ENCODE results near the gene GRM8. TPM values are rescaled to one million over a fixed set of nuclear protein-coding genes. Genes with fewer than 3 reads are reported as not detected.

The GRM8 gene
- total and polyA plus RNA-seq, 8 donors, result 0.25 to 2.8 (median 1.3) TPM; not detected in 4

DNA sequence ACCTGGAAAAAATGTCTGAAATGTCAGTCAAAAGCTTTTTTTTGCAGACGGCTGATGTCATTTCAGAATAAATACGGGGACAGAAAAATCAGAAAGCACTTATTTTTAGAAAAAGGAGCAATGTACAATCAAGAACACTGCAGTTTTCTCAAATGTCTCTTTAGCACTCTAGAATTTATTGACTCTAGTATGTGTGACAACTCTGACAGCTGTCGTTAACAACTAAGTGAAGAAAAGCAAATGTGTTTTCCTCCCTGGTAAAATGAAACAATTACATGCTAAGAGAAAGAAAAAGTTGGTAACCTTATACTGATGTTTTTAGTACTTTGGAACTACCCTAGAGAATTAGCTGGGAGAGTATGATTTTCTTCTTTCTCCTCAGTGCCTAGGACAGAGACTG is 497.4 kb downstream of the GRM8 start:
- no peak for DNase-seq
- 46 to 56% (median 51%) methylated on average over 3 of the region's 3 CpGs for WGBS, 5 donors
- Histone ChIP-seq H3K4me1 (no peaks in the 10 kb centered on the region), H3K4me3 (no peak overlapping the region), H3K27ac (no peak overlapping the region), H3K27me3 (no peaks in the 10 kb centered on the region), H3K36me3 (no peaks in the 10 kb centered on the region), H3K9me3 (no peaks in the 10 kb centered on the region)
- intact Hi-C loops (cut with DNase I; ENCODE audit: low total_unique reads), result no loop called here
- TF ChIP-seq EP300 (IDR thresholded peaks at IDR 0.05) (no peak), POLR2A (IDR thresholded peaks at IDR 0.05) (no peak), POLR2AphosphoS5 (IDR thresholded peaks at IDR 0.05) (no peak)
- TF ChIP-seq, protein P1, sequence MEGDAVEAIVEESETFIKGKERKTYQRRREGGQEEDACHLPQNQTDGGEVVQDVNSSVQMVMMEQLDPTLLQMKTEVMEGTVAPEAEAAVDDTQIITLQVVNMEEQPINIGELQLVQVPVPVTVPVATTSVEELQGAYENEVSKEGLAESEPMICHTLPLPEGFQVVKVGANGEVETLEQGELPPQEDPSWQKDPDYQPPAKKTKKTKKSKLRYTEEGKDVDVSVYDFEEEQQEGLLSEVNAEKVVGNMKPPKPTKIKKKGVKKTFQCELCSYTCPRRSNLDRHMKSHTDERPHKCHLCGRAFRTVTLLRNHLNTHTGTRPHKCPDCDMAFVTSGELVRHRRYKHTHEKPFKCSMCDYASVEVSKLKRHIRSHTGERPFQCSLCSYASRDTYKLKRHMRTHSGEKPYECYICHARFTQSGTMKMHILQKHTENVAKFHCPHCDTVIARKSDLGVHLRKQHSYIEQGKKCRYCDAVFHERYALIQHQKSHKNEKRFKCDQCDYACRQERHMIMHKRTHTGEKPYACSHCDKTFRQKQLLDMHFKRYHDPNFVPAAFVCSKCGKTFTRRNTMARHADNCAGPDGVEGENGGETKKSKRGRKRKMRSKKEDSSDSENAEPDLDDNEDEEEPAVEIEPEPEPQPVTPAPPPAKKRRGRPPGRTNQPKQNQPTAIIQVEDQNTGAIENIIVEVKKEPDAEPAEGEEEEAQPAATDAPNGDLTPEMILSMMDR (IDR thresholded peaks at IDR 0.05), result no peak

DNA sequence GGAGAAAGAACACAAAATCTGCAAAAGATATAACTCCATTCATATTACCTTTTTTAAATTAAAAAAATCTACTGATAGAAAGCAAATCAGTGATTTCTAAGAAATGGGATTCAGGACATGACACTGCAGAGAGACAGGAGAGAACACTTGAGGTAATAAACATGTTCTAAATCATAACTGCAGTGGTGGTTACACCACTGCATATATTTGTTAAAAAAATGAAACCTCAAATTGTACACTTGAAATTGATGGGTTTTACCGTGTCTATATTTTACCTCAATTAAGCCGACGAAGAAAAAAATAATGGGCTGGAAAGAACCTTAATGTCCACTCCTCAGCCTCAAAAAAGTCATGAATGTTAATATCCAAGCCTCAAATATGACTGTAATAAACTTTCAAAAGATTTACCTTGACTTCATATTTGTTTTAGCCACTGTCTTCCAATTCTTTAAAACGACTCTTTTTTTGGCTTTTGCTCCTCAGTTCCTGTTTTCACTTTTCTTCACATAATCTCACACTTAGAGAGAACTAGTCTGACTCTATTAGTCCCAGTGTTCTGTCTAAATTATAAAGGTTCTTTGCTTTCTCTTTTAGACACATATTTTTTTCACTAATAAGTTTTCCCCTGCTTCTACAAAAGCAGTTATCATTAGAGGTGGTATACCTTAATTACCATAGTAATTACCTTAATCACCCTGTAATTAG is 502.4 kb downstream of the GRM8 start:
- no peak overlapping the region for H3K27ac ChIP-seq
- 82 to 89% (median 87%) methylated on average over 4 of the region's 4 CpGs for WGBS, 5 donors
- H3K36me3 ChIP-seq, result no peaks in the 10 kb centered on the region
- DNase-seq, result no peak
- no peaks in the 10 kb centered on the region for H3K27me3 ChIP-seq
- TF ChIP-seq POLR2A (IDR thresholded peaks at IDR 0.05) (no peak), POLR2AphosphoS5 (IDR thresholded peaks at IDR 0.05) (no peak)
- TF ChIP-seq, protein P1 (IDR thresholded peaks at IDR 0.05), result no peak
- intact Hi-C loops (cut with DNase I; ENCODE audit: low total_unique reads), result no loop called here
- H3K9me3 ChIP-seq, result no peaks in the 10 kb centered on the region
- H3K4me3 ChIP-seq, result no peak overlapping the region
- H3K4me1 ChIP-seq, result no peaks in the 10 kb centered on the region

DNA sequence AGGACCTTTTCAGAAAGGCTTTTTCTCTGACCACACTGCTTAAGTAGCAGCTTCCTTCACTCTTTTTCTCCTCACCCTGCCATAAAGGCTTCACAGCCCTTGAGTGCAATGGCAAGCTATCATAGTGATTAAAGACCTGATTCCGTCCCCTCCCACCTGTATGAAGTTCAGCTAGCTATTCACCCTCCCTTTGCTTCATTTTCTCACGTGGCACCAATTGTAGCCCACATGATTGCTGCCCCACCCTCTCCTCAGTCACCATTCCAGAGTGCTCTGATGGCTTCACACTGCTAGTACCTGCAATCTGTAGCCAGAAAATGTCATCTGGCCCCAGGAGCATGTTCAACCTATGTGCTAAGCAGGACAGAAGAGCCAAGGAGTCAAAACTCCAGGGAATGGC is 523.8 kb downstream of the GRM8 start:
- Histone ChIP-seq H3K27ac (no peak overlapping the region), H3K27me3 (no peaks in the 10 kb centered on the region), H3K4me3 (no peak overlapping the region), H3K9me3 (no peaks in the 10 kb centered on the region), H3K36me3 (no peaks in the 10 kb centered on the region), H3K4me1 (no peaks in the 10 kb centered on the region)
- DNase-seq, result no peak
- WGBS, 5 donors, result 44 to 66% (median 49%) methylated on average over 2 of the region's 2 CpGs
- TF ChIP-seq POLR2AphosphoS5 (IDR thresholded peaks at IDR 0.05), result no peak
- TF ChIP-seq POLR2A (IDR thresholded peaks at IDR 0.05), result no peak
- no peak for TF ChIP-seq EP300 (IDR thresholded peaks at IDR 0.05)
- TF ChIP-seq, protein P1 (IDR thresholded peaks at IDR 0.05), result no peak
- intact Hi-C loops (cut with DNase I; ENCODE audit: low total_unique reads), result no loop called here

DNA sequence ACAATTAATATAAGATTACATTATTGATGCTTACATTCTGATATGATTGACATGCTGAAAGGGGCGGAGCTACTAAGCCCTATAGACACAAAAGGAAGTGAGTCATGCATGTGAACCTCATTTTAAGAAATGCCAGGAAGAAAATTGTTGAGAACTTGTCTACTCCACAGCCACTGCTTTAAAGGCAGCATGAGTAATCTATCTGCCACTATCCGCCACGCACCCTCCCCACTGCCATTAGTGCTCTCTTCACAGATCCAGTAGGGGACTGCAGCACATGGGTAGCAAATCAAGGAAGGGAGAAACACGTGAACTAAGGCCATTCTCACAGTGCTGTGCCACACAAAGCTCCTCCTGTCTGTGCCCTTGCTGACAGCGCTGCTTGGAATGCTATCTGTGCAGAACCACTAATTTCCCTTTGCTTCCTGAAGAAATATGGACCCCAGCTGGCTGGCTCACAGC is 524.8 kb downstream of the GRM8 start:
- no peaks in the 10 kb centered on the region for H3K27me3 ChIP-seq
- intact Hi-C loops (cut with DNase I; ENCODE audit: low total_unique reads), result no loop called here
- DNase-seq, result no peak
- no peak overlapping the region for H3K4me3 ChIP-seq
- H3K9me3 ChIP-seq, result no peaks in the 10 kb centered on the region
- H3K36me3 ChIP-seq, result no peaks in the 10 kb centered on the region
- H3K4me1 ChIP-seq, result no peaks in the 10 kb centered on the region
- H3K27ac ChIP-seq, result no peak overlapping the region
- TF ChIP-seq POLR2A (IDR thresholded peaks at IDR 0.05) (no peak), POLR2AphosphoS5 (IDR thresholded peaks at IDR 0.05) (no peak), EP300 (IDR thresholded peaks at IDR 0.05) (no peak)
- TF ChIP-seq, protein P1 (IDR thresholded peaks at IDR 0.05), result no peak
- WGBS, 5 donors, result 62 to 72% (median 71%) methylated on average over 5 of the region's 5 CpGs

All from stomach (tissue), 9 donors.